MCF 10A (cell line): Measurements from ENCODE around the gene OPCML. TPM values are rescaled to one million over a fixed set of nuclear protein-coding genes. Genes with fewer than 3 reads are reported as not detected.

ENCODE experiments used
- BruUV-seq: library from RNA; stranded (reverse); fragments of 400-500 nt; replicated peaks from 2 replicates; lab custom pipeline; 2021; lab: Mats Ljungman, UMichigan
- CTCF ChIA-PET: fragments of 300-600 bp; sonication (Branson Sonifier 250); formaldehyde crosslinking; extraction: SDS; loops from one replicate; lab custom pipeline; 2021; ENCODE audit warnings: antibody characterized with exemption, inconsistent platforms; lab: Yijun Ruan, JAX
- POLR2A ChIA-PET: fragments of 300-600, 350-650 bp; sonication (Branson Sonifier 250); formaldehyde crosslinking; extraction: SDS; loops from one replicate; lab custom pipeline; 2020; ENCODE audit warnings: antibody characterized with exemption, inconsistent platforms; lab: Yijun Ruan, JAX
- DNase-seq: peaks from one replicate; pipeline ENCODE4 v3.0.0-alpha.2; 2018; ENCODE audit not compliant: unreplicated experiment
- H3K27ac Mint-ChIP-seq: one replicate; pipeline ENCODE4 v1.8.0; 2022; ENCODE audit warnings: mild to moderate bottlenecking, low read depth, mixed read lengths; ENCODE audit not compliant: unreplicated experiment
- H3K27me3 Mint-ChIP-seq: one replicate; pipeline ENCODE4 v1.8.0; 2022; ENCODE audit warnings: mixed read lengths; ENCODE audit not compliant: insufficient read depth, unreplicated experiment
- H3K36me3 Mint-ChIP-seq: one replicate; pipeline ENCODE4 v1.8.0; 2022; ENCODE audit warnings: mild to moderate bottlenecking, moderate library complexity, mixed read lengths; ENCODE audit not compliant: insufficient read depth, unreplicated experiment
- H3K4me1 Mint-ChIP-seq: one replicate; pipeline ENCODE4 v1.8.0; 2022; ENCODE audit warnings: mixed read lengths; ENCODE audit not compliant: insufficient read depth, unreplicated experiment
- H3K4me3 Mint-ChIP-seq: one replicate; pipeline ENCODE4 v1.8.0; 2022; ENCODE audit warnings: mild to moderate bottlenecking, moderate library complexity, mixed read lengths; ENCODE audit not compliant: unreplicated experiment
- H3K9me3 Mint-ChIP-seq: one replicate; pipeline ENCODE4 v1.8.0; 2022; ENCODE audit warnings: mixed read lengths; ENCODE audit not compliant: unreplicated experiment
- CTCF ChIP-seq: fragments of 200-600 bp; IDR thresholded peaks from one replicate; pipeline ENCODE4 v1.8.0; 2022; ENCODE audit warnings: antibody characterized with exemption, mild to moderate bottlenecking; ENCODE audit not compliant: unreplicated experiment
- intact Hi-C: fragments of 100-400 bp; cut with micrococcal nuclease; formaldehyde crosslinking; loops from 2 replicates; pipeline ENCODE4 v1.14.1; 2022
- total RNA-seq: library from RNA; stranded (reverse); gene quantifications from 2 replicates; pipeline ENCODE4 v1.2.3, GENCODE V29; 2022

The OPCML gene
- total RNA-seq, 1 experiment from 2014 or later, result not detected

GRCh38 chr11:132653237-132653636 lies 879.1 kb downstream of the OPCML start:
- ChIA-PET CTCF (no interaction called here), POLR2A (no interaction called here)
- Mint-ChIP-seq H3K4me3 (no peak overlapping the region), H3K9me3 (peaks cover 8% of the 10 kb centered on the region), H3K27me3 (no peaks in the 10 kb centered on the region), H3K36me3 (no peaks in the 10 kb centered on the region), H3K27ac (no peak overlapping the region), H3K4me1 (no peaks in the 10 kb centered on the region)
- BruUV-seq, result no TSS peak
- intact Hi-C loops, result no loop called here
- TF ChIP-seq CTCF, result no peak
- no peak for DNase-seq

- intact Hi-C loops, result no loop called here
- CTCF ChIA-PET, result no interaction called here
- Mint-ChIP-seq H3K27ac (no peak overlapping the region), H3K27me3 (no peaks in the 10 kb centered on the region), H3K9me3 (peaks cover 17% of the 10 kb centered on the region), H3K36me3 (no peaks in the 10 kb centered on the region), H3K4me1 (no peaks in the 10 kb centered on the region), H3K4me3 (no peak overlapping the region)
- no TSS peak for BruUV-seq
- no peak for TF ChIP-seq CTCF
- POLR2A ChIA-PET, result no interaction called here
- no peak for DNase-seq
Observed at GRCh38 chr11:132650969-132651720, 881.2 kb downstream of the OPCML start.

- Mint-ChIP-seq H3K27ac (no peak overlapping the region), H3K4me1 (no peaks in the 10 kb centered on the region), H3K9me3 (peaks cover 24% of the 10 kb centered on the region), H3K4me3 (no peak overlapping the region), H3K27me3 (no peaks in the 10 kb centered on the region), H3K36me3 (no peaks in the 10 kb centered on the region)
- ChIA-PET POLR2A (no interaction called here), CTCF (no interaction called here)
- intact Hi-C loops, result no loop called here
- TF ChIP-seq CTCF, result no peak
- no peak for DNase-seq
- no TSS peak for BruUV-seq
Observed at GRCh38 chr11:132649277-132649676, 883.0 kb downstream of the OPCML start.

- Mint-ChIP-seq H3K4me3 (no peak overlapping the region), H3K36me3 (no peaks in the 10 kb centered on the region), H3K4me1 (no peaks in the 10 kb centered on the region), H3K9me3 (peaks cover 24% of the 10 kb centered on the region), H3K27me3 (no peaks in the 10 kb centered on the region), H3K27ac (no peak overlapping the region)
- ChIA-PET POLR2A (no interaction called here), CTCF (no interaction called here)
- TF ChIP-seq CTCF, result no peak
- intact Hi-C loops, result no loop called here
- BruUV-seq, result no TSS peak
- no peak for DNase-seq
Observed at GRCh38 chr11:132648851-132649250, 883.5 kb downstream of the OPCML start.
